HG03095 (cell line): ENCODE results near the gene SPON1.

Experiments
- ATAC-seq: cut with Tn5 transposase; IDR thresholded peaks from one replicate; pipeline ENCODE4 v1.9.1; 2021; ENCODE audit warnings: moderate library complexity; ENCODE audit not compliant: unreplicated experiment

The SPON1 gene

DNA sequence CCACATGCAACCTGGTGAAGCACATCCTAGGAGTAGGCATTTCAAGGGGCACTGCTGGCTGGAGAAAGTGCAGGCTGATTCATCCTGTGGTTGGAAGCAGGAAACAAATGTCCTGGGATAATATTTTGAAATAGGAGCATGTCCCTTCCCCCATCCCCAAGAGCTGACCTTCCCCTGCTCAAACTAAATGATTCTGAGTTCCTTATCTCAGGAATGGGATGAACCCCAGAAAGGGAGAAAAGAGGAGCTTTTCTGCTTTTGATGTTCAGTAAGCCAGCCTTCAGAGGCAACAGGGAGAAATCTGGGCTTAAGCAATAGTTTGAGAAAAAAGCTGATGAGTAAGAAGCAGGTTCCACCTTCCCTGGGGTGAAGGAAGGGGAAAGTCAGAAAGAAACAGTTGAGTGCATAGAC lies 19.5 kb upstream of the SPON1 start:
- ATAC-seq = no peak

DNA sequence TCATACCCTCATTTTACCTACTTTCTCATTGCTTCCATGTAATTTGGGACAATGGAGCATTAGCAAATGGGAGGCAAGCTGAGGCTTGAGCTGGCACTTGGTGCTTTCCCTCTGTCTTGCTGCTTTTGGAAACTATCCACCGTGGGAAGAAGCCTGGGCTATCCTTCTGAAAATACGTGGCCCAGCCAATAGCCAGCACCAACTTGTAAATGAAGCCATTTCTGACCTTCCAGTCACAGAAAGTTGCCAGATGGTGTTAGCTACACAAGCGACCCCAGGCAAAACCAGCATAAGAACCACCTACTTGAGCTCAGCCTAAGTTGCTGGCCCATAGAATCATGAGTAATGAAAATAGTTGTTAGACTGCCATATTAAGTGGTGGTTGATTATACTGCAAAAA lies 18.5 kb upstream of the SPON1 start:
- ATAC-seq = no peak

- ATAC-seq = no peak
Observed at GRCh38 chr11:13944911-13945425, 17.6 kb upstream of the SPON1 start.

DNA sequence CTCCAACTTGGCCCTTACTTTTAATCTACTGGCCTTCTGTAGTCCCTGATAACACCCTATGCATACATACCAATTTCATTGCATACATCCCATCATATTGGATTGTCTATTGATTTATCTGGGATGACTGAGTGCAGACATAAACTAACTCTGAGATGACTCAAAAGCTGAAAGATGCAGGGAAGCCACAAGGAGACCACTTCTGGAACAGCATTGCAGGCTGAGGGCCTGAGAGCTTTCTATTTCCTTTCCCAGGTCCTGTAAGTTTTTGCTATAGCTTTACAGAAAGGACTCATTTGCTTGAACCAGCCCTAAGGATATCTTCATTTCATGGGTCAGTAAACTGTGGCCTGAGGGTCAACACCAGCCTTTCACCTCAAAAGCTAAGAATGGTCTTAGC lies 15.1 kb upstream of the SPON1 start:
- ATAC-seq = no peak

DNA sequence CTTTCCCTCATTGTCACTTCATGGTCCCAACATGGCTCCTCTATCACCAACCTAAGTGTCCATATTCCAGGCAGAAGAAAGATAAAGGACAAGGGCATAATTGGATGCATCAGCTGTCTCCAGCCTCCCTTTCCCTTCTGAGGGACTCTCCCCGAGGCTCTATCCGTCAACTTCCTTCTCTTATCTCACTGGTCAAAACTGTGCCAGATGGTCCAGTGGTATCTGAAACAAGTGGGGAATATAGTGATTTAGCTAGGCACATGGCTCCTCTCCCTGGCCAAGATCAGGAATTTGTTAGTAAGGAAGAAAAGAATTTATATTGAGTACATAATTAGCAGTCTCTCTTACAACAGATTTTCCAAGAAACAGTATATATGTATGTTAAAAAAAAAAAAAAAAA lies 12.6 kb upstream of the SPON1 start:
- ATAC-seq = no peak

- ATAC-seq = no peak
Observed at GRCh38 chr11:13952221-13952620, 10.3 kb upstream of the SPON1 start.

DNA sequence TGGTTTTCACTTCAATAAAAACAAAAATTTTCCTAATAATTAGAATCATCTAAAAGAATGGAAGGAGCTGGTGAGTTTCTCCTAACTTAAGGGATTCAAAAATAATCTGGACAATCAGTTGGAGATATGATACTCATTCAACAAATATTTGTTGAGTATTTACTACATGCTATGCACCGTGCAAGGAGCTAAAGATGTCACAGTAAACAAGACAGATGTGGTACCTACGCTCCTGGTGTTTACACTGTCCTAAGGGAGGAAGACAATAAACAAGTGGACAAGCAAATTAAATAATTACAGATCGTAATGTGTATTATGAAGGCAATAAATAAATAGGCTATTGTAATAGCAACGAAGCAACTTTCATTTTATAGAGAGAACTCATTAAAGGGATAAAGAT lies 9.9 kb upstream of the SPON1 start:
- ATAC-seq = no peak

- ATAC-seq = no peak
Observed at GRCh38 chr11:13954591-13954990, 7.9 kb upstream of the SPON1 start.

DNA sequence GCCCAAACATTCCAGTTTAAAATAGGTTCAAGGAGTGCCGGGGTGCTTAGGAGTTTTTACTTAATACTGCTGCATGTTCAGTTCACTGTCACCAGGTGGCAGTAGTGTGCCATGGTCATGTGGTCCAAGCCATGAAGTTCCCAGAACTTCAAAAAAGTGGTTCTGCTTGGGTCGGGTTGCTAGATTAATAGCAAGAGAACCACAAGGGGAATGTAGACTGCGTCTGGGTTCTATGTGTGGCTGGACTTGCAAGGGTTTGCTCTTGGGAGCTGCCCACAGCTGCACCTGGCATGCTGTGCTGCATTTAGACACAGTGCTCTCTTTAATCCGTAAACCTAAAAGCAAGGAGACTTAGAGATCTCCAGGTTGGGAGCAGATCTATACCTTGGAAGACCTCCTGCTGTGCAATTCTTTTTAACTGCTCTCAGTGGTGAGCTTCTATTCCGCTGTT lies 6.5 kb upstream of the SPON1 start:
- no peak for ATAC-seq

- no peak for ATAC-seq
Observed at GRCh38 chr11:13956988-13957387, 5.5 kb upstream of the SPON1 start.

DNA sequence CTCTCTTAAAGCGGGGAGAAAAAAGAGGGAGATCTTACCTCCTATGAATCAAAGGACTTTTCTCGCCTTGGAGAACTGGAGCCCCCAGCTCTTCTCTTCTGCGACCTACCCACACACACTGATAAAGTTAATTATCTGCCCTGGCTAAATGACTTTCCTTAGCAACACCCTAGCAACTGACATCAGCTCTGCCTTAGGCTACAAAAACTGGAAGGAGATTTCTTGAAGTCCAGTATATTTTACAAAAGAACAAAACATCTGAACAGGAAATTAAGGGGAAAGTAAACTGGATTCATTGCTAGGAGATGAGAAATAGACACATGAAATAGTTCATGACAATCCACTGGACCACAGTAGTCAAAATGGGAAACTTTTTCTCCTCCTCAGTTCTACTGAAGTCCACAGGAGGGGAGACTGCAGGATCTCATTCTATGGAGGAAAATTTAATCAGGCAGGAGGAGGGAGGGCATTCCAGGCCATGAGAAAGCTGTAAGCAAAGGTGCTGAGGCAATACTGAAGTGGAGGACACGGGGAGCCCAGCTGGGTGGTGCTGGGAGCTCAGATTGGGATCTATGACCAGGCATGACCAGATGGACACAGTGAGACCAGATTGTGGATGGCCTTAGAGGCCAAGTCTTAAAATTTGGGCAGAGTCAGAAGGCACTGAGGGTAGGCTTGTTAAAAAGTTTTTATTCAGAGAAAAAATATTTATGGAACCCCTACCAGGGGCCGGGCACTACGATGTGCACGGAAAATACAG lies 3.7 kb upstream of the SPON1 start:
- no peak for ATAC-seq

DNA sequence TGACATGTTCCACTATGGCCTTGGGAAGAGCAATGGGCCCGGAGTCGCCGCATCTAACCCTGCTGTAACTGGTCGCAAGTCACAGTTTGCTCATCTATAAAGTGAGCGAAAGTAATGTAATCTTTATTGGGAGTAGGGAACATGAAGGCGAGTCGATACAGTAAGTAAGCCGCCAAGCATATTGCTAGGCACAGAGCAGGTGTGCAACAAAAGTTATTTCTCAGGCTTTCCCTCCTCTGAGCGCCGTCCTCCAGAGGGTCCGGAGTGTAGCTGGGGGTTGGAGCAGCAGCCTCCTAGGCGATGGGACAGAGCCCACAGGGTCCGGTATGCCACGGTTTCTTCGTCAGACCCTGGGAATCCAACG lies 343 bp upstream of the SPON1 start:
- ATAC-seq = no peak

DNA sequence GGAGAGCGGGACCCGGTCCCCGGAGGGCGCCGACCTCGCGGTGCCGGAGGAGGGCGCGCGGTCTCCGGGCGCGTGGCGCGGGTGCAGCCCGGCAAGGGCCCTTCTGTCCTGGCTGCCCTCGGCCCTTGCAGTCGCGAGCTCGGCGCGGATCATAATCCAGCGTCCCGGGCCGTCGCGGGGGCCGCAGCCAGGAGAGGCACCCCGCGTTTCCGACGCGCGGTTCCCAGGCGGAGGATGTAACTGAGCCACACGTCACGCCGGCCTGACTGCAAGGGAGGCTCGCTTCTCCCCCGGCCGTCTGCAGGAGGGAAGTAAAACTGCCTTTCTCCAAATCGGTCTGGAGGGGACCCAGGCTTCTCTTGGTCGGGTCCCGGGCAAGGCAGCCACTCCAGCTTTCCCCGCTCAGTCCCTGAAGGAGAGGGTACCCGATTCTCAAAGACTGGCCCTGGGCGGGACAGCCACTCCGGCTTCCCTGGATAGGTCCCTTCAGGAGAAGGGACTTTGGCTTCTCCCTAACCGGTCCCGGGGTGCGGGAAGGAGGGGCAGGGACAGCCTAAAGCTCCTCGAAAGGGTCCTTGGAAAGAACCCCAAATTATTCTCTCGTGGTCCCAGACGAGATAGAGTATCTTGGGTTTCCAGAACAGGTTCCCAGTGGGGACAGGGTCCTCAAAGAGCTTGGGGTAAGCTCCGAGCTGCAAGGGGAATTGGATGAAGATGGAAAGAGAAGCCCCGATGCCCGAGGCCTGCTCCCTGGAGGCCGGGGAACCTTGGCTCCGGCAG lies 836 bp downstream of the SPON1 start:
- no peak for ATAC-seq

GRCh38 chr11:13963949-13964770 lies 1.6 kb downstream of the SPON1 start:
- ATAC-seq = no peak

DNA sequence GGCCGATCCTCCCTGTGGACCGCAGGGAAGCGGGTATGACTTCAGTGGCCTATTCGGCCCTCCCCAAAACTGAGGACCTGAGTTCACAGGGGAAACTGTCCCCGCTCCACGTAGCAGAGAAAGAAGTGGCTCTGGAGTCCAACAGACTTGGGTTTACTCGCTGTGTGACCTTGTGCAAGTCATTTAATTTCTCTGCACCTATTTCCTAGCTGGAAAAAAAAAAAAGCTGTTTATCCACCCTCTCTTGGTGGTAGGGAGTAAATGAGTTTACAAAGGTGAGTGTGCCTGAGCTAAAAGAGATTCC lies 2.2 kb downstream of the SPON1 start:
- ATAC-seq = no peak

DNA sequence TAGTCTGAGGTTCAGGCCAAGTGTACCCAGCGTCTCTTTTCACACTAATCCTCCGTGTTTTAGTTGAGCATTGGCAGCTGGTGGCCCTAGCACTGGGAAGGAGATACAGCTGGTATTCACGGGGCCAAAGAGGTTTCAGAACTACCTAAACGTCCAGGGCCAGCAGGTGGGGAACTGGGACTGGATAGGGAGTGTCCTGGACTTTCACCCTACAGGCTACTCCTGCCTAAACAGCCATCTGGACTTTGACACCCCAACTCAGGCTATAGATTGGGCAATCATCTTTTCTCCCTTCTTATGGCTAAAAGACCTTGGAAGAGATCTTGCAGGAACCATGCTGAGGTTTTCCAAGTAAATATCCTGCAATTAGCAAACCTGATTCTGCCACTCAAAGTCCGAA lies 2.8 kb downstream of the SPON1 start:
- ATAC-seq = no peak

DNA sequence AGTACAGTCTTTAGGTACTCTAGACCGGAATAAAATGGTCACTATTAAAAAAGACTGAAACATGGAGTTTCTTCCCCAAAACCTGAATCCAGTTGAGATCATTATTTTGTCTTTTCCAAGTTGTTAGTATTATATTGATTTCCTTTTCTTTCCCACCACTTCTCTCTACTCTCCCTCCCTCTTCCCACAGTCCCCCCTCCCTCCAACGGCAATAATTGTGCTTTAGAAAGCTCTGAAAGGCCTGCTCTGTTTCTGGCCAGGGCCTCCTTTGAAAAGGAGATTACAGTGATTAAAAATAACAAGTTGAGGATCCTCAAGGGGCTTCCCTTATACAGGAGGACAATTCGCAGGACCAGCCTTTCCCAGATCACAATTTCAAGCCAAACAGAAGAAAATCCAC lies 3.5 kb downstream of the SPON1 start:
- no peak for ATAC-seq

DNA sequence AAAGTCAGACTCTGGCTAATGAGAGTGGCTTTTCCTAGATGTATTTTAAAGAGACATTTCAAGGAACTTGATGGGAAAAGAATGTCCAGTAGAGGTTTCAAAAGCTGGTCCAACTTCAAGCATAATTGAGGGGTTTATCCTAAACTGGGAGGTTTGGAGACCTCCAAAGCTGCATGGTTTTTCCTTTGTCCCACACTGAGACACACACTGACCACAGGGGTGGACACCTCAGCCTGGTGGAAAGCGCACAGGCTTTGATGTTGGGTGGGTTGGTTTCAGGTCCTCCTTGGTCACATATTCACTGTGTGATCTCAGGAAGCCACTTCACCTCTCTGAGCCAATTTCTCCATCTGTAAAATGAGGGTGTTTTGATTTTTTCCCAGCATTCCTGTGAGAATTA lies 4.0 kb downstream of the SPON1 start:
- ATAC-seq = no peak

- ATAC-seq = no peak
Observed at GRCh38 chr11:13970986-13971385, 8.5 kb downstream of the SPON1 start.

DNA sequence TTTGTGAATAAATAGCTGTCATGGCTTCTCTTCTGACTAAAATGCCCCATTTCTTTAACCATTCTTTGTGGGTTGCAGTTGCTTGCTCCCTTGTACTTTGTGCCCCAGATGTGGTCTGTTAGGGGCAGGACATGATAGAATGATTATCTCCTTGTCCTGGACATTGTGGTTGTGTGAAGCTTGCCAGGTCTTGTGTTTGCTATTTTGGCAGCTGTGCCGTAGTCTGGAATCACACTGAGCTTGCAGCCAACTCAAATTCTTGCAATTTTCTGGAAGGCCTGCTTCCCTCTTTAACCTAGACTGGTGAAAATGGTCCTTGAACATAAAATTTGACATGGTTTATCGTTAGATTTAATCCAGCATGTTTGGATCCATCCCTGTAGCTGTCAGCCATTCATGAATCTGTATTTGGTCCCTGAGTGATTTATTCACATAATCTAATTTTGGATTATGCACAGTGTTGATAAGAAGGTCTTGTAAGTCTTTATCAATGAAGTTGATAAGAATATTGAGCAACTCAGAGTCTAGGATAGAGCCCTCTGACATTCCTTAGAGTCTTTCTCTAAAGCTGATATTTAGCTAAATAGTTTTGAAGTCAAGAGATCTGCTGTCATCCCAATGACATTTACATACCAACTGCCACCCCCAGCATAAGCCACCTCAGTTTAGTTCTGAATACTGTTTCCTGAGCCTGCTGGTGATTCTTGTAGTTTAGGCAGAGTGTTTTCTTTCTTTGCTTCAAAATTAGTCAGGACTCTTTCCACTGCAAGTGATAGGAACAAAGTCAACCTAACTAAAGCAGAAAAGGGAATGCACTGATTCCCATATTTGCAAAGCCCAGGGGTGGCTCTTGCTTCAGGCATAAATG lies 9.8 kb downstream of the SPON1 start:
- no peak for ATAC-seq

DNA sequence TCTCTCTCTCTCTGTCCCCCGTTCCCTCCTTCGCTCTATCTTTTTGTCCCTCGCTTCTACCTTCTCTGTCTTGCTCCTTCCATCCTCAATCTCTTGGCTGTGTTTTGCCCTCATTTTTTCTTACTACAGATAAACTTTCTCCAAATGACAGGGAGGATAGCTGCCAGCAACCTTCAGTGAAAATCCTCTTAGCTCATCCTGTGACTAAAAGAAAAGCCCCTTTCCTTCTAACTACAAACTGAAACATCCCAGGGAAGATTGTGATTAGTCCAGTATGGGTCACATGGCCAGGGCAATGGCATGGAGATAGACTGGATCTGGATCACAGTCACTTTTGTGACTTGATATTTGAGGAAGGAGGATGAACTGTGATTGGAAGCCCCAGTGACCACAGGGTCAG lies 10.4 kb downstream of the SPON1 start:
- ATAC-seq = no peak
